Lower lobe of right lung (tissue), 2 donors: ENCODE measurements around the gene RBBP5. TPM values are rescaled to one million over a fixed set of nuclear protein-coding genes. Genes with fewer than 3 reads are reported as not detected.

ENCODE experiments used
- ATAC-seq, 2 donors: fragments of 200-7000 bp; cut with Tn5 transposase; one replicate each; pipeline ENCODE4 v1.9.1; 2020 to 2022; ENCODE audit warnings: mild to moderate bottlenecking in 2 of 2, moderate library complexity in 2 of 2
- DNase-seq: peaks from one replicate; pipeline ENCODE4 v3.0.0-alpha.2; 2020
- H3K27ac ChIP-seq: fragments of 200-600 bp; one replicate; pipeline ENCODE4 v1.8.0; 2022
- H3K27me3 ChIP-seq: fragments of 200-600 bp; one replicate; pipeline ENCODE4 v1.8.0; 2022; ENCODE audit warnings: low read depth
- H3K36me3 ChIP-seq: fragments of 200-600 bp; one replicate; pipeline ENCODE4 v1.8.0; 2022; ENCODE audit warnings: mild to moderate bottlenecking
- H3K4me1 ChIP-seq: fragments of 200-600 bp; one replicate; pipeline ENCODE4 v1.8.0; 2022
- H3K4me3 ChIP-seq: fragments of 200-600 bp; one replicate; pipeline ENCODE4 v1.8.0; 2022; ENCODE audit warnings: mild to moderate bottlenecking
- H3K9me3 ChIP-seq: fragments of 200-600 bp; one replicate; pipeline ENCODE4 v1.8.0; 2022
- CTCF ChIP-seq: fragments of 200-600 bp; IDR thresholded peaks from one replicate; pipeline ENCODE4 v1.8.0; 2022; ENCODE audit warnings: antibody characterized with exemption, mild to moderate bottlenecking
- intact Hi-C: fragments of 100-400 bp; cut with DNase I; formaldehyde crosslinking; loops from one replicate; pipeline ENCODE4 v1.11.0; 2022
- total RNA-seq: library from RNA; stranded (reverse); fragmentation: NEBNext Ultra II Directional; extraction: Animal tissue kit (Norgen Biotek cat#: 25700); gene quantifications from one replicate; pipeline ENCODE4 v1.2.1, GENCODE V29; 2021
- donor health status: DM: no; HTN: yes; CAD: no; lungs with severe emphysema.

Gene RBBP5
- total RNA-seq, 1 donor from 2014 or later, result 17.9 TPM

DNA sequence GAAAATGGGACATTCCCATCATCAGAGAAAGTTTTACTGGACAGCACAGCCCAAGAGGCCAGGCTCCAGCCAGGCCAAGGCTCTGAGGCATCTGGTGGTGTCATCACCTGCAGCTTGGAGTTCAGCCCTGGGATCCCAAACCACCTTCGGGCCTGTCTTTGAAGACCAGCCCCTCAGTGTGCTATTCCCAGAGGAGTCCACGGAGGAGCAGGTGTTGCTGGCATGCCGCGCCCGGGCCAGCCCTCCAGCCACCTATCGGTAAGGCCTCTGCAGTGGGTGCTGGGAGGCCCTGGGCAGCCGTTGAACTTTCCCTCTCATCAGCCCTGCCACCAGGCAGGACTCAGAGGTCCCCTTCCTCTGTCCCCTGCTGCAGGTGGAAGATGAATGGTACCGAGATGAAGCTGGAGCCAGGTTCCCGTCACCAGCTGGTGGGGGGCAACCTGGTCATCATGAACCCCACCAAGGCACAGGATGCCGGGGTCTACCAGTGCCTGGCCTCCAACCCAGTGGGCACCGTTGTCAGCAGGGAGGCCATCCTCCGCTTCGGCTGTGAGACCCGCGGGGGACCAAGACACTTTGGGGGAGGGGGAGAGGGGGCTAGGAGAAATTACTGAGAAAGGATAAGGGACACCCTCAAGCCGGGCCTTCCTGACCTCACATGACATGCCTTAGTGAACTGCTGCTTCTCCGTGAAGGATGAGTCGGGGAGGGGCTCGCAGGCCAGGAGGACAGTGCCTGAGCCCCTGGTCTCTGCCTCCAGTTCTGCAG, 63.8 kb downstream of the RBBP5 start:
- Histone ChIP-seq H3K9me3 (no peaks in the 10 kb centered on the region), H3K36me3 (no peaks in the 10 kb centered on the region), H3K27ac (no peak overlapping the region), H3K27me3 (no peaks in the 10 kb centered on the region), H3K4me1 (no peaks in the 10 kb centered on the region), H3K4me3 (no peak overlapping the region)
- TF ChIP-seq CTCF, result no peak
- no peak for ATAC-seq
- intact Hi-C loops, result no loop called here
- DNase-seq, result no peak

GRCh38 chr1:205056956-205057568, 64.7 kb downstream of the RBBP5 start:
- DNase-seq, result no peak
- Histone ChIP-seq H3K9me3 (no peaks in the 10 kb centered on the region), H3K27me3 (no peaks in the 10 kb centered on the region), H3K36me3 (no peaks in the 10 kb centered on the region), H3K4me1 (no peaks in the 10 kb centered on the region), H3K27ac (no peak overlapping the region), H3K4me3 (no peak overlapping the region)
- no peak for ATAC-seq
- intact Hi-C loops, result no loop called here
- no peak for TF ChIP-seq CTCF

- Histone ChIP-seq H3K27me3 (no peaks in the 10 kb centered on the region), H3K4me1 (no peaks in the 10 kb centered on the region), H3K27ac (no peak overlapping the region), H3K4me3 (no peak overlapping the region), H3K36me3 (no peaks in the 10 kb centered on the region), H3K9me3 (no peaks in the 10 kb centered on the region)
- no peak for DNase-seq
- no peak for ATAC-seq
- intact Hi-C loops, result no loop called here
- no peak for TF ChIP-seq CTCF
Measured at GRCh38 chr1:205056188-205056611, 65.6 kb downstream of the RBBP5 start.

DNA sequence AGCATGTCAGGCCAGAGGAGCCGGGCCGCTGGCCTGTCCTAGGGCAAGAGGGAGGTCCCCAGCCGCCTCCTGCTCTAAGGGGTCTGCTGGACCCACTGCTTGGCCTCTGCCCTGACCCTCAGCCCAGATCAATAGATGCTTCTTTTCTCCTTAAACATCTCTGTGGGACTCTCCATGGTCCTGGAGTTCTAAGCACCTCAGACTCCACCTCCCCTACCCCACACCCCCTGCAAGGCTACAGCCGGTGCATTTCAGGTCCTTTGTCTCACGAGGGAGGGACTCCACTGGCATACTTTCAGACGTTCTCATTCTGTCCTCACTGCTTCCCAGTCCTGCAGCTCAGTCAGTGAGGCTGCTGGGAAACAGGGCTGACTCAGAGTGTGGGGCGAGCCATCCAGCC, 67.8 kb downstream of the RBBP5 start:
- TF ChIP-seq CTCF, result no peak
- no peaks in the 10 kb centered on the region for H3K36me3 ChIP-seq
- intact Hi-C loops, result no loop called here
- H3K9me3 ChIP-seq, result no peaks in the 10 kb centered on the region
- H3K4me3 ChIP-seq, result no peak overlapping the region
- DNase-seq, result no peak
- no peaks in the 10 kb centered on the region for H3K4me1 ChIP-seq
- ATAC-seq, result no peak
- H3K27ac ChIP-seq, result no peak overlapping the region
- H3K27me3 ChIP-seq, result no peaks in the 10 kb centered on the region

- intact Hi-C loops, result no loop called here
- H3K27me3 ChIP-seq, result peaks cover 2% of the 10 kb centered on the region
- no peak overlapping the region for H3K4me3 ChIP-seq
- H3K4me1 ChIP-seq, result no peaks in the 10 kb centered on the region
- no peak overlapping the region for H3K27ac ChIP-seq
- no peak for TF ChIP-seq CTCF
- DNase-seq (no peak), ATAC-seq (no peak)
- no peaks in the 10 kb centered on the region for H3K9me3 ChIP-seq
- H3K36me3 ChIP-seq, result no peaks in the 10 kb centered on the region
Measured at GRCh38 chr1:205053296-205053695, 68.5 kb downstream of the RBBP5 start.
